Ishikawa (cell line): ENCODE data around the gene JPH3.

Experiments used
- CEBPB ChIP-seq: IDR thresholded peaks from 2 replicates; pipeline ENCODE4 v1.6.1; 2012
- CREB1 ChIP-seq: IDR thresholded peaks from 2 replicates; pipeline ENCODE4 v1.6.1; 2012; ENCODE audit warnings: low read depth
- EGR1 ChIP-seq: IDR thresholded peaks from 2 replicates; pipeline ENCODE4 v1.6.1; 2012
- EP300 ChIP-seq: IDR thresholded peaks from 2 replicates; pipeline ENCODE4 v1.6.1; 2012; ENCODE audit warnings: borderline replicate concordance
- FOXM1 ChIP-seq: IDR thresholded peaks from 2 replicates; pipeline ENCODE4 v1.6.1; 2012; ENCODE audit warnings: low read depth, borderline replicate concordance
- NFIC ChIP-seq: IDR thresholded peaks from 2 replicates; pipeline ENCODE4 v1.6.1; 2012
- RAD21 ChIP-seq: IDR thresholded peaks from 2 replicates; pipeline ENCODE4 v1.6.1; 2012; ENCODE audit warnings: low read depth
- REST ChIP-seq: IDR thresholded peaks from 2 replicates; pipeline ENCODE4 v1.6.1; 2012; ENCODE audit warnings: low read depth, mild to moderate bottlenecking
- TAF1 ChIP-seq: IDR thresholded peaks from 2 replicates; pipeline ENCODE4 v1.6.1; 2012; ENCODE audit warnings: low read depth, mild to moderate bottlenecking
- TCF12 ChIP-seq: IDR thresholded peaks from 2 replicates; pipeline ENCODE4 v1.6.1; 2012; ENCODE audit warnings: low read depth
- TEAD4 ChIP-seq: IDR thresholded peaks from 2 replicates; pipeline ENCODE4 v1.6.1; 2012
- YY1 ChIP-seq: IDR thresholded peaks from 2 replicates; pipeline ENCODE4 v1.6.1; 2012; ENCODE audit warnings: low read depth
- ZBTB7A ChIP-seq: IDR thresholded peaks from 2 replicates; pipeline ENCODE4 v1.6.1; 2012; ENCODE audit warnings: low read depth
- TF ChIP-seq, protein P1 (sequence below): IDR thresholded peaks from 2 replicates; pipeline ENCODE4 v1.6.1; 2012
- TF ChIP-seq, protein P2 (sequence below): IDR thresholded peaks from 2 replicates; pipeline ENCODE4 v1.6.1; 2012

Gene JPH3

DNA sequence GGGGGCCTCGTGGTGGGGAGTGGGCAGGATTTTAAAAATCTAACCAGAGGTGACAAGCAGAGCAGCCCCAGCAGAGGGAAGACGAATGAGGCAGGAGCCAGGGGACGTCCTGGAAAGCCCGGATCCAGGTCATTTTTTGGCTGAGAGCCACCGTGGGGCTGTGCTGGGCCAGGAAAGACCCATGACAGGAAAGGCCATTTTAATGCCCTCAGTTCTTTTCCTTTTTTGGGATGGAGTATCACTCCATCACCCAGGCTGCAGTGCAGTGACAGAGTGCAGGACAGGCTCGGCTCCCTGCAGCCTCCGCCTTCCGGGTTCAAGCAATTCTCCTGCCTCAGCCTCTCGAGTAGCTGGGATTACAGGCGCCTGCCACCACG lies 30.5 kb upstream of the JPH3 start:
- TF ChIP-seq YY1 (no peak), TEAD4 (no peak), FOXM1 (no peak), RAD21 (no peak), CREB1 (no peak), TCF12 (no peak)
- TF ChIP-seq, protein P1, sequence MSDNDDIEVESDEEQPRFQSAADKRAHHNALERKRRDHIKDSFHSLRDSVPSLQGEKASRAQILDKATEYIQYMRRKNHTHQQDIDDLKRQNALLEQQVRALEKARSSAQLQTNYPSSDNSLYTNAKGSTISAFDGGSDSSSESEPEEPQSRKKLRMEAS = no peak

DNA sequence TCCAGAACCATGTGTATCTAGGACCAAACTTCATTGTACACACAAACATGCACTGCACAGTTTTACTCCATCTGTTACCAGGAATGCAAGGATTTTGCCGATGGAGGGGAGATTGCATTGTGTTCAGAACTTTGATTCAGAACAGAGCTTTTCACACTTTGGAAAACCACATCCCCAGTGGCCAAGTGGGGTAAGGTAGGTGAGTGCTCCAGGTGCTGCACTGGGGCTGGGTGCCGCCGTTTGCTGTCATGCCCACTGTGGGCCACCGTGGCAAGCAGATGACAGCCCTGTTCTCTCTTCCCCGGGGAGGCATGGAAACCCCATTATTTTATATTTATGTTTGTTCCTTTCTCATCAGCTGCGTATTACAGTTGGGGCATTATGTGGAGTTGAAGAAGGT lies 29.3 kb upstream of the JPH3 start:
- TF ChIP-seq FOXM1 (no peak), CREB1 (no peak), EP300 (no peak), RAD21 (no peak)

DNA sequence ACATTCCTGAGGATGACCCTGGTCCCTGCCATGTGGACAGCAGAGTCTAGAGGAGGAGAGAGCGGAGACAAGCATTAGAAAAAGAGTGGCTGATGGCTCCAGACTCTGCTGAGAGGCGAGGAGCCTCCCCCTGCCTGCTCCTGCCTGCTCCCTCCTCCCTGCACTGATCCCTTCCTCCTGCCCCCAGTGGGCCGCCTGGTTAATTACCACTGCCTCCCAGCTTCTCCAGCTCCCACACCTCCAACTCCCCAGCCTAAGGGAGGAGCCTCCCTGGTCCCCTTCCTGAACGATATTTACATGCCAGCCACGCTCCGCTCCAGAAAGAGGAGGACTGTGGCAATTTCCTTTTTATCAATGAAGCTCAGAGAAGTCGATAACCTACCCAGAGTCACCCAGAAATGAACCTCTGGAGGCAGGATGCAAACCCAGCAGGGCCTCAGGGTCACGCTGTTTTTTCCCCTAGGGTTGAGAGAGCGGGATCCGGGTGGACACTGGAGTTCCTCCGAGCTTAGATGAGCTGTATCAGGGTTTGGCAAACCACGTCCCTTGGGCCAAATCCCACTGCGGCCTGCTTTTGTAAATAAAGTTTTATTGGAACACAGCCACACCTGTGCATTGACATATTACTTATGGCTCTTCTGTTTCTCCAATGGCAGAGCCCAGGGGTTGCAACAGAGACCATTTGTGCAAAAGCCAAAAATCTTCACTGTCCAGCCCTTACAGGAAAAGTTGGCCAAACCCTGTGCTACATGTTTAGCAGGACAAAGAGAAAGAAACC lies 27.1 kb upstream of the JPH3 start:
- TF ChIP-seq, protein P1 = no peak
- no peak for TF ChIP-seq CEBPB
- no peak for TF ChIP-seq CREB1
- no peak for TF ChIP-seq REST
- TF ChIP-seq FOXM1 = no peak
- no peak for TF ChIP-seq TAF1
- no peak for TF ChIP-seq EGR1
- TF ChIP-seq TCF12 = no peak
- TF ChIP-seq YY1 = no peak
- TF ChIP-seq NFIC = no peak
- no peak for TF ChIP-seq EP300
- no peak for TF ChIP-seq RAD21

DNA sequence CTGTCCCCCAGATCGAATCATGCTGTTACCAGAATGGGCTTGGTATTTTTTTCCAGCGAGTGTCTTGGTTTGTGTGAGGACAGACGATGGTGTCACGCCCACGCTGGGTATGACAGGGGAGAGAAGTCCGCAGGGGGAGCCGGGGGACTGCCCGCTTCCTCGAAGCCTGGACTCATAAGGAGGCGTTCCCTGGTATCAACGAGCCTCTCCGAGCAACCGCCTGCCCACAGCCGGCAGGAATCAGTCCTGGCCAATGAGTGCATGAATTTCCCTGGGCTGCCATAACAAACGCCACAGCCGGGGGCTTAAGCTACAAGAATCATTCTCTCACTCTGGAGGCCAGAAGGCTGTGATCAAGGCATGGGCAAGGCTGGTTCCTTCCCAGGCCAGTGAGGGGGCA lies 26.1 kb upstream of the JPH3 start:
- no peak for TF ChIP-seq FOXM1
- no peak for TF ChIP-seq CEBPB
- TF ChIP-seq EGR1 = no peak

DNA sequence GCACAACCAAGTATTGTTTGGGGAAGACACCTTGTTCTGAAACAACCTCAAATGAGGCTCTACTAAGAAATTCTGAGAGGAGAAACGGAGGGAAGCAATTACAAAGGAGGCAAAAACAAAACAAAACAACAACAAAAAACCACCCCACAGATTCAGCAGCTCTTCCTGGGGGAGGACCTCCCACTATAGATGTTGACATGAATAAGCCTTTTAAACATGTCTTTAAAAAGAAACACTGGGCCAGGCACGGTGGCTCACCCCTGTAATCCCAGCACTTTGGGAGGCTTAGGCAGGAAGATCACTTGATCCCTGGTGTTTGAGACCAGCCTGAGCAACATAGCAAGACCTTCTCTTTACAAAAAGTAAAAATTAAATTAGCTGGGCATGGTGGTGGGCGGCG lies 22.6 kb upstream of the JPH3 start:
- no peak for TF ChIP-seq YY1
- TF ChIP-seq EP300 = no peak
- TF ChIP-seq, protein P2, sequence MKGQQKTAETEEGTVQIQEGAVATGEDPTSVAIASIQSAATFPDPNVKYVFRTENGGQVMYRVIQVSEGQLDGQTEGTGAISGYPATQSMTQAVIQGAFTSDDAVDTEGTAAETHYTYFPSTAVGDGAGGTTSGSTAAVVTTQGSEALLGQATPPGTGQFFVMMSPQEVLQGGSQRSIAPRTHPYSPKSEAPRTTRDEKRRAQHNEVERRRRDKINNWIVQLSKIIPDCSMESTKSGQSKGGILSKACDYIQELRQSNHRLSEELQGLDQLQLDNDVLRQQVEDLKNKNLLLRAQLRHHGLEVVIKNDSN = no peak
- no peak for TF ChIP-seq ZBTB7A

- TF ChIP-seq EP300 = no peak
- TF ChIP-seq RAD21 = no peak
- TF ChIP-seq, protein P2 = peak; percentile 47
- no peak for TF ChIP-seq YY1
- no peak for TF ChIP-seq TAF1
- peak; percentile 51 for TF ChIP-seq NFIC
- no peak for TF ChIP-seq EGR1
- TF ChIP-seq ZBTB7A = no peak
Measured at GRCh38 chr16:87580855-87581261, 21.4 kb upstream of the JPH3 start.

GRCh38 chr16:87581857-87582215 lies 20.5 kb upstream of the JPH3 start:
- TF ChIP-seq EGR1 (no peak), NFIC (no peak), TEAD4 (no peak), TAF1 (no peak), CEBPB (no peak), TCF12 (no peak), ZBTB7A (no peak), REST (no peak), YY1 (no peak), FOXM1 (no peak)
- TF ChIP-seq, protein P2 = no peak
